HEK293 (cell line): ENCODE data around the gene CDH23.

Experiments
- AEBP2 ChIP-seq: fragments of 450-650 bp; formaldehyde crosslinking; IDR thresholded peaks from 2 replicates; pipeline ENCODE4 v1.5.1; 2016; ENCODE audit warnings: missing biosample characterization, missing genetic modification characterization, borderline replicate concordance
- ATF2 ChIP-seq: fragments of 450-650 bp; formaldehyde crosslinking; IDR thresholded peaks from 2 replicates; pipeline ENCODE4 v1.5.1; 2016; ENCODE audit warnings: missing biosample characterization, missing genetic modification characterization, low read depth
- EGR2 ChIP-seq: fragments of 450-650 bp; formaldehyde crosslinking; IDR thresholded peaks from 2 replicates; pipeline ENCODE4 v1.5.1; 2016; ENCODE audit warnings: low read depth, missing biosample characterization, missing genetic modification characterization
- KLF8 ChIP-seq: fragments of 450-650 bp; formaldehyde crosslinking; IDR thresholded peaks from 2 replicates; pipeline ENCODE4 v1.5.1; 2016; ENCODE audit warnings: missing biosample characterization, missing genetic modification characterization
- MEIS1 ChIP-seq: sonication (generic); formaldehyde crosslinking; IDR thresholded peaks from 2 replicates; pipeline ENCODE4 v1.8.1; 2022; ENCODE audit warnings: missing genetic modification reagents, mild to moderate bottlenecking, borderline replicate concordance
- PRDM2 ChIP-seq: fragments of 450-650 bp; formaldehyde crosslinking; IDR thresholded peaks from 2 replicates; pipeline ENCODE4 v1.5.1; 2016; ENCODE audit warnings: missing biosample characterization, missing genetic modification characterization, borderline replicate concordance
- RBAK ChIP-seq: fragments of 450-650 bp; formaldehyde crosslinking; IDR thresholded peaks from 2 replicates; pipeline ENCODE4 v1.5.1; 2016; ENCODE audit warnings: missing biosample characterization, missing genetic modification characterization
- ZFP3 ChIP-seq: fragments of 450-650 bp; formaldehyde crosslinking; IDR thresholded peaks from 2 replicates; pipeline ENCODE4 v1.5.1; 2016; ENCODE audit warnings: low read depth, missing biosample characterization, missing genetic modification characterization
- ZFP69B ChIP-seq: fragments of 450-650 bp; formaldehyde crosslinking; IDR thresholded peaks from 2 replicates; pipeline ENCODE4 v1.5.1; 2016; ENCODE audit warnings: missing biosample characterization, missing genetic modification characterization
- ZNF132 ChIP-seq: fragments of 450-650 bp; formaldehyde crosslinking; IDR thresholded peaks from 2 replicates; pipeline ENCODE4 v1.5.1; 2017; ENCODE audit warnings: missing biosample characterization, missing genetic modification characterization, borderline replicate concordance
- ZNF211 ChIP-seq: fragments of 450-650 bp; formaldehyde crosslinking; IDR thresholded peaks from 2 replicates; pipeline ENCODE4 v1.5.1; 2016; ENCODE audit warnings: low read depth, missing biosample characterization, missing genetic modification characterization
- ZNF223 ChIP-seq: fragments of 450-650 bp; formaldehyde crosslinking; IDR thresholded peaks from 2 replicates; pipeline ENCODE4 v1.5.1; 2016; ENCODE audit warnings: missing biosample characterization, missing genetic modification characterization
- ZNF350 ChIP-seq: fragments of 450-650 bp; formaldehyde crosslinking; IDR thresholded peaks from 2 replicates; pipeline ENCODE4 v1.5.0; 2017; ENCODE audit warnings: missing biosample characterization, mild to moderate bottlenecking, missing genetic modification characterization
- ZNF488 ChIP-seq: fragments of 450-650 bp; formaldehyde crosslinking; IDR thresholded peaks from 2 replicates; pipeline ENCODE4 v1.5.1; 2016; ENCODE audit warnings: missing biosample characterization, missing genetic modification characterization
- ZNF530 ChIP-seq: fragments of 450-650 bp; formaldehyde crosslinking; IDR thresholded peaks from 2 replicates; pipeline ENCODE4 v1.5.1; 2016; ENCODE audit warnings: low read depth, missing biosample characterization, missing genetic modification characterization
- ZNF596 ChIP-seq: fragments of 450-650 bp; IDR thresholded peaks from 2 replicates; pipeline ENCODE4 v1.5.0; 2018; ENCODE audit warnings: missing biosample characterization, mild to moderate bottlenecking, missing genetic modification characterization, moderate library complexity
- ZNF600 ChIP-seq: fragments of 450-650 bp; formaldehyde crosslinking; IDR thresholded peaks from 2 replicates; pipeline ENCODE4 v1.5.1; 2016; ENCODE audit warnings: missing biosample characterization, missing genetic modification characterization
- ZNF610 ChIP-seq: fragments of 450-650 bp; formaldehyde crosslinking; IDR thresholded peaks from 2 replicates; pipeline ENCODE4 v1.5.1; 2016; ENCODE audit warnings: missing biosample characterization, missing genetic modification characterization, borderline replicate concordance
- ZNF629 ChIP-seq: fragments of 450-650 bp; formaldehyde crosslinking; IDR thresholded peaks from 2 replicates; pipeline ENCODE4 v1.5.1; 2017; ENCODE audit warnings: missing biosample characterization, missing genetic modification characterization
- ZXDB ChIP-seq: fragments of 450-650 bp; formaldehyde crosslinking; IDR thresholded peaks from 2 replicates; pipeline ENCODE4 v1.5.1; 2016; ENCODE audit warnings: missing biosample characterization, missing genetic modification characterization
- TF ChIP-seq, protein P1 (sequence below): fragments of 450-650 bp; formaldehyde crosslinking; IDR thresholded peaks from 2 replicates; pipeline ENCODE4 v1.5.1; 2016; ENCODE audit warnings: missing biosample characterization, missing genetic modification characterization
- TF ChIP-seq, protein P2 (sequence below): fragments of 450-650 bp; formaldehyde crosslinking; IDR thresholded peaks from 2 replicates; pipeline ENCODE4 v1.5.1; 2016; ENCODE audit warnings: missing biosample characterization, missing genetic modification characterization

CDH23 gene

DNA sequence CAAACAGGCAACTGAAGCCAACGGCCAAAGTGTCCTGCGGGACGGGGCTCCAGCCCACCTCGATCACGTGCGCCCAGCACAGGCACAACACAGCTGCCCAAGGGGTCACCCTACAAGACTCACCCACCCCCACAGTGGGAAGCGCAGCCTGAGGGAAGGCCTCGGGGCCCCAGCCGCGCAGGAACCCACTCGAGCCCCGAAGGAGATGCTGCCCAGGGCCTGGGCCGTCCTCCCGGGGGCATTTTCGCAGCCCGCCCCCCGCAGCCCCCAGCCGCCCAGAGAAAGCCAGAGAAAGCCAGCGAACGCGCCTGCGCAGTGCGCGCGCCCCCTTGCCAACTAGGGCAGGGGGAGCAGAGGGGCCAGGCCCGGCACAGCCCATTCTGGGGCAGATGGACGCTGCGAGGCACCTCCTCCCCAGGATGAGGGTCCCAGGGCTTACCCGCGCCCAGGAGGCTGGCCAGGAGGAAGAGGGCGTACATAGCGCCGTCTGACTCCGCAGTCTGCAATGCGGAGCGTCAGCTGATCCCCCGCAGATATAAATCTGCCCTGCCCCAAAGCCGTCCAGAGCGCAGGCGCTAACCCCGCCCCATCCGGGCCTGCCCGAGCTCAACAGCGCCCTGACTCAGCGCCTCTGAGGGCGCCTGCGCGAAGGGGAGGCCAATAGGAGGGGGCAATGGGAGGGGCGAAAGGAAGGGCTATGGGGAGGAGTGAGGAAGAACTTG, 454.2 kb downstream of the CDH23 start, which contains the start of gene PSAP (continued):
- TF ChIP-seq AEBP2 (no peak), PRDM2 (tag by site-specific recombination) (no peak), MEIS1 (CRISPR knock-in tag) (no peak), ZNF488 (tag by site-specific recombination) (no peak), KLF8 (tag by site-specific recombination) (peak; percentile 82), ZNF350 (no peak), ZNF629 (tag by site-specific recombination) (peak; percentile 27), ZNF610 (peak; percentile 100), ZNF596 (no peak), ZXDB (tag by site-specific recombination) (peak; percentile 79), ZNF211 (tag by site-specific recombination) (no peak), RBAK (tag by site-specific recombination) (no peak), ZFP3 (tag by site-specific recombination) (no peak), ZFP69B (no peak), ATF2 (no peak), ZNF223 (tag by site-specific recombination) (no peak), EGR2 (tag by site-specific recombination) (peak; percentile 70), ZNF530 (no peak), ZNF132 (tag by site-specific recombination) (no peak), ZNF600 (tag by site-specific recombination) (peak; percentile 92)
- TF ChIP-seq, protein P1, sequence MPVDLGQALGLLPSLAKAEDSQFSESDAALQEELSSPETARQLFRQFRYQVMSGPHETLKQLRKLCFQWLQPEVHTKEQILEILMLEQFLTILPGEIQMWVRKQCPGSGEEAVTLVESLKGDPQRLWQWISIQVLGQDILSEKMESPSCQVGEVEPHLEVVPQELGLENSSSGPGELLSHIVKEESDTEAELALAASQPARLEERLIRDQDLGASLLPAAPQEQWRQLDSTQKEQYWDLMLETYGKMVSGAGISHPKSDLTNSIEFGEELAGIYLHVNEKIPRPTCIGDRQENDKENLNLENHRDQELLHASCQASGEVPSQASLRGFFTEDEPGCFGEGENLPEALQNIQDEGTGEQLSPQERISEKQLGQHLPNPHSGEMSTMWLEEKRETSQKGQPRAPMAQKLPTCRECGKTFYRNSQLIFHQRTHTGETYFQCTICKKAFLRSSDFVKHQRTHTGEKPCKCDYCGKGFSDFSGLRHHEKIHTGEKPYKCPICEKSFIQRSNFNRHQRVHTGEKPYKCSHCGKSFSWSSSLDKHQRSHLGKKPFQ (tag by site-specific recombination): 0 out of 2 replicates have a peak, but pooled peaks have one; percentile 15
- TF ChIP-seq, protein P2, sequence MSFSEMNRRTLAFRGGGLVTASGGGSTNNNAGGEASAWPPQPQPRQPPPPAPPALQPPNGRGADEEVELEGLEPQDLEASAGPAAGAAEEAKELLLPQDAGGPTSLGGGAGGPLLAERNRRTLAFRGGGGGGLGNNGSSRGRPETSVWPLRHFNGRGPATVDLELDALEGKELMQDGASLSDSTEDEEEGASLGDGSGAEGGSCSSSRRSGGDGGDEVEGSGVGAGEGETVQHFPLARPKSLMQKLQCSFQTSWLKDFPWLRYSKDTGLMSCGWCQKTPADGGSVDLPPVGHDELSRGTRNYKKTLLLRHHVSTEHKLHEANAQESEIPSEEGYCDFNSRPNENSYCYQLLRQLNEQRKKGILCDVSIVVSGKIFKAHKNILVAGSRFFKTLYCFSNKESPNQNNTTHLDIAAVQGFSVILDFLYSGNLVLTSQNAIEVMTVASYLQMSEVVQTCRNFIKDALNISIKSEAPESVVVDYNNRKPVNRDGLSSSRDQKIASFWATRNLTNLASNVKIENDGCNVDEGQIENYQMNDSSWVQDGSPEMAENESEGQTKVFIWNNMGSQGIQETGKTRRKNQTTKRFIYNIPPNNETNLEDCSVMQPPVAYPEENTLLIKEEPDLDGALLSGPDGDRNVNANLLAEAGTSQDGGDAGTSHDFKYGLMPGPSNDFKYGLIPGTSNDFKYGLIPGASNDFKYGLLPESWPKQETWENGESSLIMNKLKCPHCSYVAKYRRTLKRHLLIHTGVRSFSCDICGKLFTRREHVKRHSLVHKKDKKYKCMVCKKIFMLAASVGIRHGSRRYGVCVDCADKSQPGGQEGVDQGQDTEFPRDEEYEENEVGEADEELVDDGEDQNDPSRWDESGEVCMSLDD (tag by site-specific recombination): peak; percentile 75; the same call in 1 of the 2 replicates
